Measurements from ENCODE around the gene SRPX.

SRPX gene

GRCh38 chrX:38220415-38221390 lies at the start of gene SRPX:
Gene SRPX (minus strand): TSS chrX:38220871. CDS start chrX:38220792, 79 bp downstream.
- peak; percentile 48 to 58 for DNase-seq

GRCh38 chrX:38268011-38268410 lies 47.3 kb upstream of the SRPX start:
- DNase-seq, result no peak

GRCh38 chrX:38262715-38263620 lies 42.3 kb upstream of the SRPX start:
- no peak for DNase-seq

GRCh38 chrX:38260231-38260630 lies 39.6 kb upstream of the SRPX start:
- peak; percentile 35 to 45 for DNase-seq

- no peak for DNase-seq
Measured at GRCh38 chrX:38256019-38256418, 35.3 kb upstream of the SRPX start.

- DNase-seq, result no peak
Measured at GRCh38 chrX:38249965-38250364, 29.3 kb upstream of the SRPX start.

GRCh38 chrX:38247051-38247450 lies 26.4 kb upstream of the SRPX start:
- no peak for DNase-seq

- no peak for DNase-seq
Measured at GRCh38 chrX:38240541-38240940, 19.9 kb upstream of the SRPX start.

GRCh38 chrX:38236901-38237615 lies 16.4 kb upstream of the SRPX start:
- DNase-seq, result no peak

- no peak for DNase-seq
Measured at GRCh38 chrX:38233891-38234667, 13.4 kb upstream of the SRPX start.

GRCh38 chrX:38232079-38232686 lies 11.5 kb upstream of the SRPX start:
- DNase-seq, result no peak

GRCh38 chrX:38225093-38225492 lies 4.4 kb upstream of the SRPX start:
- no peak for DNase-seq

- no peak for DNase-seq
Measured at GRCh38 chrX:38224160-38224559, 3.5 kb upstream of the SRPX start.

GRCh38 chrX:38221391-38221929 lies 789 bp upstream of the SRPX start:
- no peak for DNase-seq

- DNase-seq, result peak; percentile 90 to 92
Measured at GRCh38 chrX:38220024-38220414, 652 bp downstream of the SRPX start.

- DNase-seq, result no peak
Measured at GRCh38 chrX:38216642-38217041, 4.0 kb downstream of the SRPX start.

- DNase-seq, result no peak
Measured at GRCh38 chrX:38214551-38215531, 5.8 kb downstream of the SRPX start.

GRCh38 chrX:38214044-38214443 lies 6.6 kb downstream of the SRPX start:
- DNase-seq, result no peak

GRCh38 chrX:38211891-38212635 lies 8.6 kb downstream of the SRPX start:
- DNase-seq, result no peak
